DOHH2 (cell line): ENCODE data around the gene TMEM119.
"Not testable (repeated sequence)": the region's sequence is repeated elsewhere in the genome, so short reads cannot be mapped to it uniquely, and the experiment has no call there.

Experiments
- H3F3A ChIP-seq: fragments of 200-600 bp; sonication (generic), shearing (Covaris generic); 2 replicates; pipeline ENCODE4 v1.6.0; 2016; ENCODE audit warnings: antibody characterized with exemption, mild to moderate bottlenecking; ENCODE audit not compliant: control insufficient read depth, insufficient read depth
- H3K27ac ChIP-seq: fragments of 200-600 bp; sonication (generic); 2 replicates; pipeline ENCODE4 v1.5.1; 2014; ENCODE audit warnings: low read depth, mild to moderate bottlenecking, low read length, moderate library complexity
- H3K27me3 ChIP-seq: fragments of 200-600 bp; sonication (generic); 2 replicates; pipeline ENCODE4 v1.6.1; 2014; ENCODE audit warnings: mild to moderate bottlenecking, low read length, mixed read lengths; ENCODE audit not compliant: control insufficient read depth
- H3K36me3 ChIP-seq: fragments of 200-600 bp; sonication (generic); 2 replicates; pipeline ENCODE4 v1.6.1; 2014; ENCODE audit warnings: mild to moderate bottlenecking, low read length, moderate library complexity, mixed read lengths; ENCODE audit not compliant: control insufficient read depth
- H3K4me1 ChIP-seq: fragments of 200-600 bp; sonication (generic); 2 replicates; pipeline ENCODE4 v1.6.1; 2014; ENCODE audit warnings: mild to moderate bottlenecking, low read length, mixed read lengths; ENCODE audit not compliant: control insufficient read depth
- H3K4me2 ChIP-seq: fragments of 200-600 bp; sonication (generic); 2 replicates; pipeline ENCODE4 v1.6.0; 2014; ENCODE audit warnings: mild to moderate bottlenecking, low read length, moderate library complexity
- H3K4me3 ChIP-seq: fragments of 200-600 bp; sonication (generic); 2 replicates; pipeline ENCODE4 v1.5.1; 2014; ENCODE audit warnings: mild to moderate bottlenecking, low read length, mixed read lengths
- H3K79me2 ChIP-seq: fragments of 200-600 bp; sonication (generic); 2 replicates; pipeline ENCODE4 v1.6.1; 2014; ENCODE audit warnings: mild to moderate bottlenecking, low read length, mixed read lengths; ENCODE audit not compliant: control insufficient read depth
- H3K9me2 ChIP-seq: fragments of 200-600 bp; sonication (generic); replicated peaks from 2 replicates; pipeline ENCODE4 v1.6.1; 2014; ENCODE audit warnings: mild to moderate bottlenecking, low read length, mixed read lengths; ENCODE audit not compliant: control insufficient read depth
- H3K9me3 ChIP-seq: fragments of 200-600 bp; sonication (generic); 2 replicates; pipeline ENCODE4 v1.6.1; 2014; ENCODE audit warnings: antibody characterized with exemption, low read length, mixed read lengths; ENCODE audit not compliant: control insufficient read depth, insufficient read depth
- H4K20me1 ChIP-seq: fragments of 200-600 bp; sonication (generic); 2 replicates; pipeline ENCODE4 v1.6.0; 2014; ENCODE audit warnings: low read depth, mild to moderate bottlenecking, antibody characterized with exemption, low read length, moderate library complexity; ENCODE audit not compliant: control insufficient read depth, insufficient read depth
- EZH2phosphoT487 ChIP-seq: fragments of 200-600 bp; sonication (generic); IDR thresholded peaks from 2 replicates; pipeline ENCODE4 v1.6.1; 2017; ENCODE audit warnings: borderline replicate concordance, mild to moderate bottlenecking, antibody characterized with exemption, low read length, moderate library complexity, mixed read lengths
- TF ChIP-seq, protein P1 (sequence below): fragments of 200-600 bp; sonication (generic); IDR thresholded peaks from one replicate; pipeline ENCODE4 v1.5.1; 2014; ENCODE audit warnings: antibody characterized with exemption, mild to moderate bottlenecking, low read depth, low read length; ENCODE audit not compliant: poor library complexity, severe bottlenecking

The TMEM119 gene

DNA sequence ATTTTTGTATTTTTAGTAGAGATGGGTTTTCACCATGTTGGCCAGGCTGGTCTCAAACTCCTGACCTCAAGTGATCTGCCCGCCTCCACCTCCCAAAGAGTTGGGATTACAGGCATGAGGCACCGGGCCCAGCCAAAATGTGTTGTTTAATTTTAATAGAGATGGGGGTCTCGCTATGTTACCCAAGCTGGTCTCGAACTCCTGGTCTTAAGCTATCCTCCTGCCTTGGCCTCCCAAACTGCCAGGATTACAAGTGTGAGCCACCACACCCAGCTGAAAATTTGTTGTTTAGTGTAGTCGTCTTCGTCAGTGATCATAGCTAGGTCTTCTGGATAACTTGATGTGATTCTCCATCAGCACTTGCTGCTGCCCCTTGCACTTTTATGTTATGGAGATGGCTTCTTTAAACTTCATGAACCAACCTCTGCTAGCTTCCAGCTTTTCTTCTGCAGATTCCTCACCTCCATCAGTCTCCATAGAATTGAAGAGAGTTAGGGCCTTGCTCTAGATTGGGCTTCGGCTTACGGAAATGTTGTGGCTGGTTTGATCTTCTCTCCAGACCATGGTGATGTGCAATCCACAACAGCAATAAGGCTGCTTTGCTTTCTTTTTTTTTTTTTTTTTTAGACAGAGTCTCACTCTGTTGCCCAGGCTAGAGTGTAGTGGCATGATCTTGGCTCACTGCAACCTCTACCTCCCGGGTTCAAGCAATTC lies 22.5 kb downstream of the TMEM119 start:
- no peaks in the 10 kb centered on the region for H3K36me3 ChIP-seq
- no peak overlapping the region for H3K27ac ChIP-seq
- H3K27me3 ChIP-seq: peaks cover 12% of the 10 kb centered on the region; the same call in 1 of the 2 replicates
- no peak overlapping the region for H3K4me3 ChIP-seq
- no peaks in the 10 kb centered on the region for H3F3A ChIP-seq
- TF ChIP-seq EZH2phosphoT487: no peak
- TF ChIP-seq, protein P1, sequence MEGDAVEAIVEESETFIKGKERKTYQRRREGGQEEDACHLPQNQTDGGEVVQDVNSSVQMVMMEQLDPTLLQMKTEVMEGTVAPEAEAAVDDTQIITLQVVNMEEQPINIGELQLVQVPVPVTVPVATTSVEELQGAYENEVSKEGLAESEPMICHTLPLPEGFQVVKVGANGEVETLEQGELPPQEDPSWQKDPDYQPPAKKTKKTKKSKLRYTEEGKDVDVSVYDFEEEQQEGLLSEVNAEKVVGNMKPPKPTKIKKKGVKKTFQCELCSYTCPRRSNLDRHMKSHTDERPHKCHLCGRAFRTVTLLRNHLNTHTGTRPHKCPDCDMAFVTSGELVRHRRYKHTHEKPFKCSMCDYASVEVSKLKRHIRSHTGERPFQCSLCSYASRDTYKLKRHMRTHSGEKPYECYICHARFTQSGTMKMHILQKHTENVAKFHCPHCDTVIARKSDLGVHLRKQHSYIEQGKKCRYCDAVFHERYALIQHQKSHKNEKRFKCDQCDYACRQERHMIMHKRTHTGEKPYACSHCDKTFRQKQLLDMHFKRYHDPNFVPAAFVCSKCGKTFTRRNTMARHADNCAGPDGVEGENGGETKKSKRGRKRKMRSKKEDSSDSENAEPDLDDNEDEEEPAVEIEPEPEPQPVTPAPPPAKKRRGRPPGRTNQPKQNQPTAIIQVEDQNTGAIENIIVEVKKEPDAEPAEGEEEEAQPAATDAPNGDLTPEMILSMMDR: no peak
- H3K9me2 ChIP-seq: no peaks in the 10 kb centered on the region
- no peak overlapping the region for H3K4me2 ChIP-seq
- H4K20me1 ChIP-seq: no peaks in the 10 kb centered on the region
- no peaks in the 10 kb centered on the region for H3K79me2 ChIP-seq
- H3K9me3 ChIP-seq: no peaks in the 10 kb centered on the region
- H3K4me1 ChIP-seq: peaks cover 21% of the 10 kb centered on the region

DNA sequence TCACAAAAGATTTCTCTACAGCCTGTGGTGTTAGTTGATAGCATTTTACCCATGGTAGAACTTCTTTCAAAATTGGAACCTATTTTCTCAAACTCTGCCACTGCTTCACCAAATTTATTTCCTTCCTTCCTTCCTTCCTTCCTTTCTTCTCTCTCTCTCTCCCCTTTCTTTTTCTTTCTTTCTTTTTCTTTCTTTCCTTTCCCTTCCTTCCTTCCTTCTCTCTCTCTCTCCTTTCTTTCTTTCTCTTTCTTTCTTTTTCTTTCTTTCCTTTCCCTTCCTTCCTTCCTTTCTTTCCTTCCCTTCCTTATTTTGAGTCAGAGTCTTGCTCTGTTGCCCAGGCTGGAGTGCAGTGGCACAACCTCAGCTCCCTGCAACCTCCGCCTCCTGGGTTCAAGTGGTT lies 23.6 kb downstream of the TMEM119 start:
- not testable (repeated sequence) for H3K4me3 ChIP-seq, H3K27ac ChIP-seq, H3K79me2 ChIP-seq, H4K20me1 ChIP-seq, H3K36me3 ChIP-seq, H3K9me3 ChIP-seq, H3F3A ChIP-seq, H3K9me2 ChIP-seq, H3K4me2 ChIP-seq
- Histone ChIP-seq H3K4me1 (peaks cover 26% of the 10 kb centered on the region), H3K27me3 (peaks cover 12% of the 10 kb centered on the region; the same call in 1 of the 2 replicates)

DNA sequence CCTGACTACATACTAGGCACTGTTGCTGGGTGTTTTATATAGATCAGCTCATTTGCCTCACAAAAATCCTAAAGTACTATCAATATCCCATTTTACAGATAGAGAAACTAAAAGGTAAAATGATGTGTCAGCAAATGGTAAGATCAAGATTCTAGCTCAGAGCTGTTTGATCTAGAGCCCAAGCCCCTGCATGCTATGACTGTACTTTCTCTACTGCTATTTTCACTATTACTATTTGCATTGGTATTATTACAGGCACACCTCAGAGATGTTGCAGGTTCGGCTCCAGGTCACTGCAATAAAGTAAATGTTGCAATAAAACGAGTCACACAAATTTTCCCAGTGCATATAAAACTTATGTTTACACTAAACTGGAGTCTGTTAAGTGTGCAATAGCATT lies 24.6 kb downstream of the TMEM119 start:
- Histone ChIP-seq H3K4me2 (no peak overlapping the region), H3K27ac (no peak overlapping the region), H3K4me1 (peaks cover 30% of the 10 kb centered on the region), H3K9me2 (no peaks in the 10 kb centered on the region), H3K4me3 (no peak overlapping the region), H3F3A (0 out of 2 replicates have a peak, but pooled peaks cover under 1% of the 10 kb centered on the region), H4K20me1 (no peaks in the 10 kb centered on the region), H3K79me2 (no peaks in the 10 kb centered on the region), H3K36me3 (peaks cover 12% of the 10 kb centered on the region), H3K27me3 (peaks cover 12% of the 10 kb centered on the region; the same call in 1 of the 2 replicates), H3K9me3 (no peaks in the 10 kb centered on the region)
- TF ChIP-seq EZH2phosphoT487: no peak
- TF ChIP-seq, protein P1: no peak

DNA sequence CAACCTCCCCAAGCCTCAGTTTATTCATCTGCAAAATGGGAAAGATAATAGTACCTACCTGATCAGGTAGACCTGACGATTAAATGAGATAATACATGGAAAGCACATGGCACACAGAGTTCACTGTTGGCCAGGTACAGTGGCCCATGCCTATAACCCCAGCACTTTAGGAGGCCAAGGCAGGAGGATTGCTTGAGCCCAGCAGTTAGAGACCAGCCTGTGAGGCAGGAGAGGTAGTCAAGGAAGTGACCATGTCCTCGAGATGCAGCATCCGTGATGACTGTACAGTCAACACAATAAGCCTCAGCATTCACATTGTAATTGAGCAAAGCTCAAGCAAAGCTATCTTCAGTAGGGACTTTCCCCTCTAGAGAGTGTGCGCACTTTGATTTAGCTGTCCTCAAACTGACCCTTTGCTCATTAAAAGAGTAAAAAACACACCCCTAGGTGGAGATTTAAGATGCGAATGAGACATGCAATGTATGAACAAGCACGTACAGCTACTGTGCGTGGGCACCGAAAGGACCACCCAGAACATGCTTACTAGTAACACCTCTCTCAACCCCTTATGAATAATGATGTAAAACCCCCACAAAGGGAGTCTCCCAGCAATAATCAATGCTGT lies 25.6 kb downstream of the TMEM119 start:
- peaks cover 22% of the 10 kb centered on the region for H3K36me3 ChIP-seq
- no peaks in the 10 kb centered on the region for H3K9me2 ChIP-seq
- H3K27me3 ChIP-seq: peaks cover 12% of the 10 kb centered on the region; the same call in 1 of the 2 replicates
- TF ChIP-seq, protein P1: no peak
- no peak for TF ChIP-seq EZH2phosphoT487
- peaks cover 40% of the 10 kb centered on the region for H3K4me1 ChIP-seq
- no peak overlapping the region for H3K4me3 ChIP-seq
- H3F3A ChIP-seq: peaks cover 4% of the 10 kb centered on the region; the same call in 1 of the 2 replicates
- no peaks in the 10 kb centered on the region for H3K79me2 ChIP-seq
- no peaks in the 10 kb centered on the region for H3K9me3 ChIP-seq
- no peaks in the 10 kb centered on the region for H4K20me1 ChIP-seq
- no peak overlapping the region for H3K27ac ChIP-seq
- H3K4me2 ChIP-seq: no peak overlapping the region
